ENCODE data around the gene EPM2A.

DNA sequence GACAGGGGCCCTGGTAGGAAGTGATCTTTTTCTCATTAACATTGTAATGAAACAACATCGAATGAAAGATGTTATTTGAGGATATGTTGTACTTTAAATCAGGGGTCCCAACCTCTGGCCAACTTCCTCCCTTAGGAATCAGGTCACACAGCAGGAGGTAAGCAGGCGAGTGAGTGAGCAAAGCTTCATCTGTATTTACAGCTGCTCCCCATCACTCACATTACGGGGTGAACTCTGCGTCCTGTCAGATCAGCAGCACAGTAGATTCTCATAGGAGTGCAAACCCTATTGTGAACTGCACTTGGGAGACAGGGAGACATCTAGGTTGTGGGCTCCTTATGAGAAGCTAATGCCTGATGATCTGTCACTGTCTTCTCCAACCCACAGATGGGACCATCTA lies 19.9 kb downstream of the EPM2A start:
- TF ChIP-seq, protein P1, sequence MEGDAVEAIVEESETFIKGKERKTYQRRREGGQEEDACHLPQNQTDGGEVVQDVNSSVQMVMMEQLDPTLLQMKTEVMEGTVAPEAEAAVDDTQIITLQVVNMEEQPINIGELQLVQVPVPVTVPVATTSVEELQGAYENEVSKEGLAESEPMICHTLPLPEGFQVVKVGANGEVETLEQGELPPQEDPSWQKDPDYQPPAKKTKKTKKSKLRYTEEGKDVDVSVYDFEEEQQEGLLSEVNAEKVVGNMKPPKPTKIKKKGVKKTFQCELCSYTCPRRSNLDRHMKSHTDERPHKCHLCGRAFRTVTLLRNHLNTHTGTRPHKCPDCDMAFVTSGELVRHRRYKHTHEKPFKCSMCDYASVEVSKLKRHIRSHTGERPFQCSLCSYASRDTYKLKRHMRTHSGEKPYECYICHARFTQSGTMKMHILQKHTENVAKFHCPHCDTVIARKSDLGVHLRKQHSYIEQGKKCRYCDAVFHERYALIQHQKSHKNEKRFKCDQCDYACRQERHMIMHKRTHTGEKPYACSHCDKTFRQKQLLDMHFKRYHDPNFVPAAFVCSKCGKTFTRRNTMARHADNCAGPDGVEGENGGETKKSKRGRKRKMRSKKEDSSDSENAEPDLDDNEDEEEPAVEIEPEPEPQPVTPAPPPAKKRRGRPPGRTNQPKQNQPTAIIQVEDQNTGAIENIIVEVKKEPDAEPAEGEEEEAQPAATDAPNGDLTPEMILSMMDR (IDR thresholded peaks at IDR 0.05) = no peak
- TF ChIP-seq POLR2A (IDR thresholded peaks at IDR 0.05) = no peak
